Measurements from ENCODE around the gene RBM20.

DNA sequence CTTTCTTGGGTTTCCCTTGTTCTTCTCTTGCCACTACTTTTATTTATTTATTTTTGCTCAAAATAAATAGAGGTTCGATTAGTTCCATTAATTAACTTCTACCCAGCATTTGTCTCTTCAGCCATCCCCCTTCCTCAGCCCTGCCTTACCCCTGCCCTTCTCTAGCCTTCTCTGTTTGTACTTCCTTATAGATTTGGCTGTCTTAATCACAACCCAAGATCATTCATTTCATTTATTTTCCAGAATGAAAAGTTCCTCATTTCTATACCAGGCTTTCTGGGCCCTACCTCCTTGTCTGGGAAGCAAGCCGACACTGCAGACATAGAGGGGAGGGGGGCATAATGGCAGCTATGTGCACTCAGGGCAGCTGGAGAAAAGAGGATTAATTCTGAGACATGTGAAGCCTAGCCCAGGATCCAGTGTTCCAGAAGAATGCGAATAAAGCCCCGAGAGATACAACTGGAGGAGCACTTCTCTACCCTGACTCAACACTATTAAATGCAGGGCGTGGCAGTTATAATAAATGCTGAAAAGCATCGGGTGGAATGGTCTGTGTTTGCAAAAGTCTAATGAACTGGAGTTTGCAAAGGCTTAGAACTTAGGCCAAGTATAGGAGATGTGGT, 221.2 kb downstream of the RBM20 start:
- no peak for TF ChIP-seq GLIS3 (CRISPR knock-in tag; IDR thresholded peaks at IDR 0.05)
- TF ChIP-seq, protein P1, sequence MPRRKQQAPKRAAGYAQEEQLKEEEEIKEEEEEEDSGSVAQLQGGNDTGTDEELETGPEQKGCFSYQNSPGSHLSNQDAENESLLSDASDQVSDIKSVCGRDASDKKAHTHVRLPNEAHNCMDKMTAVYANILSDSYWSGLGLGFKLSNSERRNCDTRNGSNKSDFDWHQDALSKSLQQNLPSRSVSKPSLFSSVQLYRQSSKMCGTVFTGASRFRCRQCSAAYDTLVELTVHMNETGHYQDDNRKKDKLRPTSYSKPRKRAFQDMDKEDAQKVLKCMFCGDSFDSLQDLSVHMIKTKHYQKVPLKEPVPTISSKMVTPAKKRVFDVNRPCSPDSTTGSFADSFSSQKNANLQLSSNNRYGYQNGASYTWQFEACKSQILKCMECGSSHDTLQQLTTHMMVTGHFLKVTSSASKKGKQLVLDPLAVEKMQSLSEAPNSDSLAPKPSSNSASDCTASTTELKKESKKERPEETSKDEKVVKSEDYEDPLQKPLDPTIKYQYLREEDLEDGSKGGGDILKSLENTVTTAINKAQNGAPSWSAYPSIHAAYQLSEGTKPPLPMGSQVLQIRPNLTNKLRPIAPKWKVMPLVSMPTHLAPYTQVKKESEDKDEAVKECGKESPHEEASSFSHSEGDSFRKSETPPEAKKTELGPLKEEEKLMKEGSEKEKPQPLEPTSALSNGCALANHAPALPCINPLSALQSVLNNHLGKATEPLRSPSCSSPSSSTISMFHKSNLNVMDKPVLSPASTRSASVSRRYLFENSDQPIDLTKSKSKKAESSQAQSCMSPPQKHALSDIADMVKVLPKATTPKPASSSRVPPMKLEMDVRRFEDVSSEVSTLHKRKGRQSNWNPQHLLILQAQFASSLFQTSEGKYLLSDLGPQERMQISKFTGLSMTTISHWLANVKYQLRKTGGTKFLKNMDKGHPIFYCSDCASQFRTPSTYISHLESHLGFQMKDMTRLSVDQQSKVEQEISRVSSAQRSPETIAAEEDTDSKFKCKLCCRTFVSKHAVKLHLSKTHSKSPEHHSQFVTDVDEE (CRISPR knock-in tag; IDR thresholded peaks at IDR 0.05): no peak
- TF ChIP-seq, protein P2, sequence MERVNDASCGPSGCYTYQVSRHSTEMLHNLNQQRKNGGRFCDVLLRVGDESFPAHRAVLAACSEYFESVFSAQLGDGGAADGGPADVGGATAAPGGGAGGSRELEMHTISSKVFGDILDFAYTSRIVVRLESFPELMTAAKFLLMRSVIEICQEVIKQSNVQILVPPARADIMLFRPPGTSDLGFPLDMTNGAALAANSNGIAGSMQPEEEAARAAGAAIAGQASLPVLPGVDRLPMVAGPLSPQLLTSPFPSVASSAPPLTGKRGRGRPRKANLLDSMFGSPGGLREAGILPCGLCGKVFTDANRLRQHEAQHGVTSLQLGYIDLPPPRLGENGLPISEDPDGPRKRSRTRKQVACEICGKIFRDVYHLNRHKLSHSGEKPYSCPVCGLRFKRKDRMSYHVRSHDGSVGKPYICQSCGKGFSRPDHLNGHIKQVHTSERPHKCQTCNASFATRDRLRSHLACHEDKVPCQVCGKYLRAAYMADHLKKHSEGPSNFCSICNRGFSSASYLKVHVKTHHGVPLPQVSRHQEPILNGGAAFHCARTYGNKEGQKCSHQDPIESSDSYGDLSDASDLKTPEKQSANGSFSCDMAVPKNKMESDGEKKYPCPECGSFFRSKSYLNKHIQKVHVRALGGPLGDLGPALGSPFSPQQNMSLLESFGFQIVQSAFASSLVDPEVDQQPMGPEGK (CRISPR knock-in tag; IDR thresholded peaks at IDR 0.05; ENCODE audit: borderline replicate concordance): no peak
- TF ChIP-seq POU6F1 (CRISPR knock-in tag; IDR thresholded peaks at IDR 0.05; ENCODE audit: borderline replicate concordance, low read depth): no peak
- TF ChIP-seq SNAI2 (CRISPR knock-in tag; IDR thresholded peaks at IDR 0.05): no peak
- TF ChIP-seq CSDC2 (CRISPR knock-in tag; IDR thresholded peaks at IDR 0.05): no peak
- no peak for TF ChIP-seq ZFP30 (CRISPR knock-in tag; IDR thresholded peaks at IDR 0.05)

Data from SK-N-SH treated with all-trans-retinoic acid at 6 μM for 48 hours (cell line).